ENCODE results near the gene KLF9.

GRCh38 chr9:70389188-70389587 lies 25.3 kb downstream of the KLF9 start:
- no peak for TF ChIP-seq USF1 (CRISPR knock-in tag; IDR thresholded peaks at IDR 0.05)
- TF ChIP-seq ZNF274 (IDR thresholded peaks at IDR 0.05; ENCODE audit: borderline replicate concordance, low read depth, low read length): no peak
- no peak for TF ChIP-seq EZH2 (IDR thresholded peaks at IDR 0.05; ENCODE audit: borderline replicate concordance, low read depth, low read length)
- no peak for TF ChIP-seq RNF2 (IDR thresholded peaks at IDR 0.05)
- TF ChIP-seq CREB5 (CRISPR knock-in tag; IDR thresholded peaks at IDR 0.05): no peak
- no peak for TF ChIP-seq GABPA (tag; conservative IDR thresholded peaks at IDR 0.05; ENCODE audit: low read depth)
- TF ChIP-seq ZBTB11 (CRISPR knock-in tag; IDR thresholded peaks at IDR 0.05): no peak
- no peak for TF ChIP-seq KLF1 (tag; IDR thresholded peaks at IDR 0.05)
- no peak for TF ChIP-seq CTCF (IDR thresholded peaks at IDR 0.05 in 2 of 3, conservative IDR thresholded peaks at IDR 0.05 in 1 of 3; ENCODE audit: insufficient read depth in 2 of 3, low read depth in 1 of 3, low read length in 3 of 3)
- TF ChIP-seq FOXM1 (IDR thresholded peaks at IDR 0.05; ENCODE audit: low read depth): no peak
- no peak for TF ChIP-seq FOXM1 (CRISPR knock-in tag; IDR thresholded peaks at IDR 0.05; ENCODE audit: low read depth)
- TF ChIP-seq RCOR1 (IDR thresholded peaks at IDR 0.05; ENCODE audit: borderline replicate concordance in 1 of 2, low read depth in 2 of 2, low read length in 2 of 2): no peak
- no peak for TF ChIP-seq EP300 (IDR thresholded peaks at IDR 0.05; ENCODE audit: low read length)
